GM18502 (cell line): ENCODE measurements around the gene DUSP22.
A peak's percentile ranks its signal among the peaks of the same experiment; 100 is the strongest.

Experiments
- ATAC-seq: cut with Tn5 transposase; IDR thresholded peaks from one replicate; pipeline ENCODE4 v1.9.1; 2021; ENCODE audit warnings: mild to moderate bottlenecking; ENCODE audit not compliant: unreplicated experiment, poor library complexity

Gene DUSP22

DNA sequence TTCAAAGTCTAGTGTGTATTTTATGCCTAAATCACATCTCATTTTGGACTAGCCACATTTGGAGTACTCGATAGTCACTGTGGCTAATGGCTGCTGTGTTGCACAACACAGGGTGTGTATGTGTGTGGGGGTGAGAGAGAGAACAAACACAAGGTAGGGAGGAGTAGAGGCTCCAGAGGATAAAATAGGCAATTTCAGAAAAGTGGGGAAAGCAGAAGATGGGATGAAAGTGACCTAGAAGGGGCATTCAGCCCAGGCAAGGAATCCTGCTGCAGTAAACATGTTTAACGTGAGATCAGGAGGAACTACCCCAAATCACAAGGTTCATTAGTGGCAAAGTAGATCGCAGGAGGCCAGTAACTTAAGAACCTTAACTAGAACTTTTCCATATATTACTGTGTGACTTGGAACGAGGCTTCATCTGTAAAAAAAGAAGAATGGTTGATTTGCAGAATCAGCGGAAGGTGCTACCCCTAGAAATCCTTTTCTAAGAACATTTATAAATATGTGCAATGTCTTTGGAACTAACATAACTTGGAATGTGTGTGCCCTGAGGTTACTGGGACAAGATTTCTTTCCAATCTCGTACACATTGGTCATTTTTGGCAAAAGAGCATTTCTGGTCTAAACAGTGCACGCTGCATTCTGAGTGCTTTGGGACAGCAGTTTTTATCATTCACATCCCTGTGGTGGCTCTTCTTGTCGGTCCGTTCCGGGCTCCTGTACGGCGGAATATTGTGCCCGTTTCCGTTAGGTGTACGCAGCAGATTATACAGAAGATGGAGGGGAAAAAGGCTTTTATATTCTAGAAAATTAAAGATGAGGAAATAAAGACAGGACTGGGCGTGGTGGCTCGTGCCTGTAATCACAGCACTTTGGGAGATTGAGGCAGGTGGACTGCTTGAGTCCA is 2.6 kb downstream of the DUSP22 start:
- ATAC-seq = no peak

DNA sequence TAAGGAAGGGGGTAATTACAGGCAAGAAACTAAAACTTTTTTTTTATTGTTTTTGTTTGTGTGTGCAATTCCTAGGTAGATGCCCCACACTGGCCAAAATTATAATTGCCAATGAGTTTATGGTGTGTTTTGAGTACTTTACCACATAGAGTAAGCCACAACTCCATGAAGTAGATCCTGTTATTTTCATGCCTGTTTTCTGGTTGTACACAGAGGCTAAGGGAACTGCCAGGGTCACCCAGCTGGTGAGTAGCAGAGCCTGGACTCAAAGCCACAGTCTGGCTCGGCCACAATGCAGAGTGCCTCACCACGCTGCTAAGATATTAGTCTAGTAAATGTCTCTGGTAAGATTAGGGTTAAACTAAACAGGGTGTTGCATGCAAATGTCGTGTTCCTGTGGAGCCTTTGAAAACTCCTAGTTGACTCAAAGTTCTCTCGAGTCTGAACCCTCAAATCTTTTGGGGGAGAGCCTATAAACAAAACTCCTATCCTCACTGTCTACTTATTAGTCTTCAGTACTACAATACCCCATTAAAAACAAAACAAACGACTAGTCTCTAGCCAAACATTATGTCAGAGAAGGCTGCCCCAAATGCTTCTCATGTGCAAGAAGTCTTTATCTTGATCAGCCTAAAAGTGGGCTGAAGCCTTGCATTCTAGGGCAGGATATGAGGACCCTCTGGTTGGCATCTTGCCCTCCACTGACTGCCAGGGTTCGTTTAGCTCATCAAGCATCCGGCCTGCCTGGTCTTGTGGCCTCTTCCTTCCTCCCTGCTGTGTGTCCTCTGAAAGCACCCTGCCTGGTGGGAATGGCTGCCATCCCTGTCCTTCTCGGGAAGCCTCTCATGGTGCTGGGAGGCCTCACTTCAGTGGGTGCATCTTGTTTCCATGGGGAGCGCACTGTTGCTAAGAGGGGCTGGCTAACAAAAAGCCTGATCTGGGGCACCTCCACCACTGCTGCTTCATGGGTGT is 4.2 kb downstream of the DUSP22 start:
- ATAC-seq = peak; percentile 30

DNA sequence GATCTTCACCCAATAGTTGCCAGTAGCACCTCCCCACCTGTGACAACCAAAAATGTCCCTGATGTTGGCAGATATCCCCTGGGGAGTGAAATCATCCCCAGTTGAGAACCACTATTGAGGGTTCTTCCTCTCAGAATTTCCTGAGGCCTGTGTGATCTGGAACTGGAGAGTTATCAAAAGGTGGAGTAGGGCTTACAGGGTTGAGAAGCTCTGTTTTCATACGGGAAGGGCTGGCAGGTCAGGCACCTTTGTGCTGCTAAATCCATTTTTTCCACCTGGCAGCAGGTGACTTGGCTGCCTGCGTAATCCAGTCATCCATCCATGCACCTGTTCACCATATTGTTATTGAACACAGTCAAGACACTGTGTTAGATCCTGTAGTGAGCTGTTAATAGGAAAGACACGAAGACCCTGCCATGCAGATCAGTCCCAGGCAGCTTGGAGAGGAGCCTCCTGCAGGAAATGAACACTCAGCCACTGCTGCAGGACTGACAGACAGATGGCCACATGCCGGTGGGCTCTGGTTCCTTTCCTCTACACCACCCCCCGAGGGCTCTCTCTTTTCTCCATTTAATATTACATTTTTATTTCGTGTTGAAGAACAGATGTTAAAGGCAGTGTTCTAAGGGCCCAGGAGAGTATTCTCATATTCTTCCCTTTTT is 5.4 kb downstream of the DUSP22 start:
- no peak for ATAC-seq

DNA sequence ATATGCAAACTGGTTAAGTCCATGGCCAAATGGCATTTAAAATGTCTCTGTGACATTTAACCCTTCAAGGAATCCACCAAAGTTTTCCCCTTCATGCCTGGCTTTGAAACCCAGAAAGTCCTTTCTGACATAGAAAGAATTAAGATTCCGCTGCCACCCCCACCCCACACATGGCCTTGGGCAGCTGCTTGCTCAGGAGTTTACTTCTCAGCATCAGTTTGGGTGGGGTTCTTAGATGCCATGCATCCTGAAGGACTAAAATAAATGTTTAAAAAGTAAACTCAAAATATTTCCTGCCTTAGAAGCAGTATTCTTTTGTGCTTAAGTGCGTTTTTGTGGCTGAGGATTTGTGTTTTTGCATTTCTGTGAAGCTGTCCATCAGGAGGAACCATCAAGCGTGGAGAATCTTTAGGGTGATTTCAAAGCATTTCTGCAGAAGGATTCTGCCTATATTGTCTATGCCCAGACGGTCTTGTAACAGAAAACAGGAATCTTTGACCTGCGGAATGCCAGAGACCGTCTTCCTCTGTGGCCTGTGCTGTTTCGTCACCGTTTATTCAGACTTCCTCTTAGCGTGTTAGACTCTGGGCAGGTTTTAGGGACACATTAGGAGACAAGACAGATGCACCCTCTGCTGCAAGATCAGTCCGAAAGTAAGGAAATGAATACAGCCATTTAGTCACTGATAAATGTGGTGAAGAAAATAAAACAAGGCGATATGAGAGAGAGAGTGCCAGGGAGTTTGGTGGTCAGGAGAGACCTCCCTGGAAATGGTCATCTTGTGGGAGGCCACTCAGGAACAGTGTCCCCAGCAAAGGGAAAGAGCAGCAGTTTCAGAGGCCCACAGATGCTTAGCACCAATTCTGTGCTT is 6.2 kb downstream of the DUSP22 start:
- peak; percentile 26 for ATAC-seq

DNA sequence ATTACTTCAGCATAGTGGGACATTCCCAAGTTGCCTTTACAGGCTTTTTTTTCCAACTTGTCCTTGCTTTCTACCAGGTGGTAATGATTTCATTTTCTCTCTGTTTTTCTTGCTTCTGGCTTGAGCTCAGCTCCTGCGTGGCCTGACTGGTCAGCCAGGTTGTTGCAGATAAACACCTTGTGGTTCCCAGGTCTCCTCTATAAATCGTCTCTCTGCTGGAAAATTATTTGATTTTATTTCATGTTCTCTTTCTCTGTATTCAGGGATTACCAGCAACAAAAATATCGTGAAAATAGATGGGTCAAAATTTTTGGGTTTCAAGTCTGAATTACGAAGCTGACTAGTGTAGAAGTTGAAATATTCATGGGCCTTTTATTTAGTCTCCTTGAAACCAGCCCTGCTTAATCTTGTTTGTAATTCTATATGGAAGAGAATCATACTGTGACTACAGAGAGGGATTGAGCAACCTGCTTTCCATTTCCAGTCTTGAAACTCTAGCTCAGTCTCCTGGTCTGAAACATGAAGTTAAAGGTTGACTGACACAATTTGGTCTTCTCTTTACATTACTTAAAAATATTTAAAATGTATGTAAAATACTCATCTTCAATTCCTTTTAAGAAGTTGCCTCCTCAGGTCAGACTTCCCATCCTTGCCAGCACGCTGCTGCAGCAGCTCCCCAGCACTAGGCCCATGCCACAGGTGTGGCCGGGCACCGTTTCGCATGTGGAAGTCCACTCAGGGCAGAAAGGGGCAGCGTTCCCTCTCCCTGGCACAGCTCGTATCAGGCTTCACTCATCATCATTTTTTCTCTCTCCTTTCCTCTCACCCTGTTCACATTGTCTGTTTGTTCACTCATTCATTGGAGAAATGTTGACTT is 7.1 kb downstream of the DUSP22 start:
- no peak for ATAC-seq

DNA sequence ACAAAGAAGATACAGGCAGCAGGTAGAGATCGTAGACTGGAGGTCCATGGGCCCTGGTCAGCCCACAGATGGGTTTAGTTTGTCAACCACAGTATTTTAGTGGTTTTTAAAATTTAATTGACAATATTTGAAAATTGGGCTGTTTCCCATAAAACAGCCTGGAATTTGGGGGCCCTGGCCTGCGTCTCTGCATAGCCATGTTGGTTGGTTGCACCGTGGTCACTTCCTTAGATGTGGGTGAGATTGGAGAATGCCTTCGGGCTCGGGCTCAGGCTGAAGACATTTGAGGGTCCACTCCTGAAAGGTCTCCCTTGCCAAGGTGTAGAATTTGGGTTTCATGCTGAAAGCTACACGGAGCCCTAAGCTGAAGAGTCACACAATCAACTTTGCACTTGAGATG is 7.7 kb downstream of the DUSP22 start:
- no peak for ATAC-seq

DNA sequence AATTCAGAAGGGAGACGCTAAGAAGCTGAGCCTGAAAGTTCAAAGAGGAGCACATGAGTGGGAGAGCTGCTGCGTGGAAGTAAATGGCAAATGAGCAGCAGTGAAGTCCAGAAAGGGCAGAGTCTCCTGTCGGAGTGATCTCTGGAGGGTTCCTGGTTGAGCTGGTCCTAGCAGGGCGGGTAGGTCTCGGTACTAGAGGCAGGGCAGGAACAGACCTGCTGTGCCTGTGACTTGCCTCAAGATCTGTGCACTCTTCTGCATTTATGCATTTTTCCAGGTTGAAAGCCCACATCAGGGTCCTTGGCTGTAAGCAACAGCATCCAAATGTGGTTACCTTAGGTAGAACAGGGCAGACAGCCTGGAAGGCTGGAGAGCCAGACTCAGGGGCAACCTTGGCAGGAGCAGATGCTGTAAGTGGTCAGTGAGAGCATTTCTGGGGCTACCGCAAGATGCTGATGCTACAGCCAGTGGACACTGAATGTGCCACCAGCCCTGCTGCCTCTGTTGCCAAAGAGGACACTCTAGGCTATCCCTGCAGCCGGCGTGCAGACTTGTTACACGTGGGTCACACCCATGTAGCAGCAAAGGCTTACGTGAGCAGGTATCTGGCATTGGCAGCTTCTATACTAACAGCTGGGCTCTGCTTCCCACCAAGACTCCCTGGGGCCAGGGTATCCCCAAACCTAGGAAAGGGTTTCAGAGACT is 8.4 kb downstream of the DUSP22 start:
- ATAC-seq = no peak

DNA sequence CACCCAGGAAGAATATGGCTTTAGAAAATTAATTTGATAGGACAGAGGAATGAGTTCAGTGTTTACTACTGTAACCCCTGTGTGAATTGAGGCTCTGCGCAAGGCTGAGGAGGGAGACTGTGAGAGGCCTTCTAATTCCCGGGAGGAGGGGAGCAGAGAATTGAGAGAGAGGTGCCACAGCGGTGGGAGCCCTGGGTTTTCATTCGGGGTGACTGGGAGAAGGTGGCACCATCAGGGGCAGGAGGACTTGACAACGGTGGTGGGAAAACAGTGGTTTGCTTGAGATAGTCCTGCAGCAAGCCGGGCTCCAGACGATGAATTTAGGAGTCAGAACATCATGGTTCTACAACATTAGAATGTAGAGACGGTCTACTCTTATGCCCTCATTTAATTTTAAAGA is 9.2 kb downstream of the DUSP22 start:
- no peak for ATAC-seq

DNA sequence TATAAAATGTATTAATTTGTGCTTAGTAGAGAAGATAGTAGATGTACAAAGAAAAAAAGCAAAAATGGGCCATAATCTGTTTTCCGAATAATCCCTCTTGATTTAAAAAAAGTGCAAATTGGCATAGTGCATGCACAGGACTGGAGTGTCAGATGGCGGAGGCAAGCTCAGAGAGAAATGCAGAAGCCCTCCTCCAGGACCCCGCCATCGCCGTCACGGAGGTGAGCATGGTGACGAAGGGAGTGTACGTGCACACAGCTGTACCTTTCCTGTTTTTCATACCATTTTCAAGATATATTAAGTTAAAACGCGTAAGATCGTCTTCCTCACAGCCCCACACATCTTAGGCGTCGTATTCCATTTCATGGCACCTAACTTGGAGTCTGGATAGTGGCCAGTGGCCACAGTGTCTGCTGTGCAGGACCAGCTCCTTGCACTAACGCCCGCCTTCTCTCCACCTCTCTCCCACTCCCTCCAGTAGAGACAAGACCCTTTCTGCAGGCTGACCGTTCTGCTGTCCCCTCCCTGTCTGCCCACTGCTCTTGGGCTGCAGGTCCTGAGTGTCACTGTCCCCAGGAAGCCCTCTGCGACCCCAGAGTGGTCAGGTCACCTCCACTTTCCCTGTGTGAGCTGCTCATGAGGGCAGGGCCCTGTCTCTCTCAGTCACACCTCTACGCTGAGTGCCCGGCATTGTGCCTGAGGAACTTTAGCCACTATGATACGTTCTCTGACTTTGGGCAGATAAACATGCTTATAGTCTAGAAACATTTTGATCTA is 9.8 kb downstream of the DUSP22 start:
- no peak for ATAC-seq

DNA sequence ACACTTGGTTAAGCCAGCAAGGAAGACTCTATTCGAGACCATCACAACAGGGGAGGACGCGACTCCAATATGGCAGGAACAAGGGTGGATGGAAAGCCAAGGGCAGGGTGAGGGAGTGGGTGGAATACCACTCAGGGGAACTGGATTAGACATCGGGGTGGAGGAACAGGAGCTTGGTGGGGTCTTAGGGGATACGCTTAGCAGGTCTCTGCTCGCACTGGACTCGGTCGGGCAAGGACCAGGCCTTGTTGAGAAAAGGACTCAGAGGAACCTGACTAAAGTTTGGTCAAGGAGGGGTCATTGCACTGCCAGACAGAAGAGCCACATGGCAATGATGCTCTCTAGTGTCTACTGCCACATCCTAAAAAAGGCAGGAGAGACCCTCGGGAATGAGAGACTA is 10.5 kb downstream of the DUSP22 start:
- ATAC-seq = no peak

DNA sequence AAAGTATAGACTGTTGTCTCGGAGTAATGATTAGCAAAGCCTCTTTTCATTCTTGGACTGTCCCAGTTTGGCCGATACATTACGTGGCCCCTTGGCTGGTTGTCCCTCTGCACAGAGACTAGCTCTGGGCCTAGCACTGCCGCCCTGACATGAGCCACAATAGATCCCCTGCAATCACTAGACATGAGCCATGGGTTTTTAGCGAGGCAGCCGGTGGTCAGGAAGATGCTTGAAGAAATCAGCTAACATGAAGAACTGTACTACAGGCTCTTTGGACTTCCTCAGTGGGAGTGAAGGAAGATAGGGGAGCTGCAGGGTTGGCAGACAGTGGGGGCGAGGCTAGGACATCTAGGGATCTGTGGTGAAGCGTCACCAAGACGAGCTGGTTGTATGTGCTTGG is 11.0 kb downstream of the DUSP22 start:
- ATAC-seq = no peak

DNA sequence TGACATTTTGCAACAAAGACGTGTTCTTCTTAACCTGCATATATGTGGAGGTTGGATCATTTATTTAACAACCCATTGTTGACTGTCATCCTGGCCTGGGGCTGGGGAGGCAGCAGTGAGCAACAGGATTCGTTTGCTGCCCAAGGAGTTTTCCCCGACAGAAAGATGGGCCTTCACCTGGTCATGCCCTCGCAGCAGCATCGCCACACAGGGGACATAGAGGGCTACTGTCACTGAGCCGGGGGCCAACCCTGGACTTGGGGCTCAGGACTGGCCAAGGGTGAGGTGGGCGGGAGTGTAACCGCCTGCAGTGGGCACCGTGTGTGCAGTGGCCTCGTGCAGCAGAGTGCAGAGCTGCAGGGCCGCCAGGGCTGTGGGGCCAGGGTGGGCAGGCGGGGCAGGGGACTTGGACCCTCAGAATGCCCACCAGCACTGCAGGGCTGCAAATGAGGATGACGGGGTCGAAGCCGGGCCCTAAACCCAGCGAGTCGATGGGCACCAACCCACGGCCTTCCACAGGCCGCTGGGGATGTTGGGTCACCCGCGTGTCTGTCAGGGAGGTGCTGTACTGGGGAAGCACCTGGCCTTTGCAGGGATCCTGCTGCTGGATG is 11.8 kb downstream of the DUSP22 start:
- ATAC-seq = no peak

DNA sequence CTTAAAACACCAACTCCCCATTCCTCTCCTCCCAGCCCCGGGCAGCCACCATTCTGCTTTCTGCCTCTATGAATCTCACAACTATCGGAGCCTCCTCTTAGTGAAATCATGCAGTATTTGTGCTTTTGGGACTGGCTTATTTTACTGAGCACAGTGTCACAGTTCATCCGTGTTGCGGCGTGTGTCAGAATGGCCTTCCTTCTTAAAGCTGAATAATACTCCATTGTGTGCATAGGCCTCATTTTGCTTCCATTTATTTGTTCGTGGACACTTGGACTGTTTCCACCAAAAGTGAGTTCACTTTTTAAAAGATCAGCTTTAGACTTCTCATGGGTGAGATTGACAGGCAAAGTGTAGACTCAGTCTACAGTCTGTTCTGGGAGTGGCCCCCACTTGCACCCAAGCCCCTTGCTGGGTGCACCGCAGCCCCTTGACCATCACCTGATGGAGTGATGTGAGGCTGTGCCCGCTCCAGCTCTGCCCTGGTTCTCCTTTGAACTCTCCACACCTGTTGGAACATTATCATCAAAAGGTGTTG is 12.6 kb downstream of the DUSP22 start:
- ATAC-seq = no peak

DNA sequence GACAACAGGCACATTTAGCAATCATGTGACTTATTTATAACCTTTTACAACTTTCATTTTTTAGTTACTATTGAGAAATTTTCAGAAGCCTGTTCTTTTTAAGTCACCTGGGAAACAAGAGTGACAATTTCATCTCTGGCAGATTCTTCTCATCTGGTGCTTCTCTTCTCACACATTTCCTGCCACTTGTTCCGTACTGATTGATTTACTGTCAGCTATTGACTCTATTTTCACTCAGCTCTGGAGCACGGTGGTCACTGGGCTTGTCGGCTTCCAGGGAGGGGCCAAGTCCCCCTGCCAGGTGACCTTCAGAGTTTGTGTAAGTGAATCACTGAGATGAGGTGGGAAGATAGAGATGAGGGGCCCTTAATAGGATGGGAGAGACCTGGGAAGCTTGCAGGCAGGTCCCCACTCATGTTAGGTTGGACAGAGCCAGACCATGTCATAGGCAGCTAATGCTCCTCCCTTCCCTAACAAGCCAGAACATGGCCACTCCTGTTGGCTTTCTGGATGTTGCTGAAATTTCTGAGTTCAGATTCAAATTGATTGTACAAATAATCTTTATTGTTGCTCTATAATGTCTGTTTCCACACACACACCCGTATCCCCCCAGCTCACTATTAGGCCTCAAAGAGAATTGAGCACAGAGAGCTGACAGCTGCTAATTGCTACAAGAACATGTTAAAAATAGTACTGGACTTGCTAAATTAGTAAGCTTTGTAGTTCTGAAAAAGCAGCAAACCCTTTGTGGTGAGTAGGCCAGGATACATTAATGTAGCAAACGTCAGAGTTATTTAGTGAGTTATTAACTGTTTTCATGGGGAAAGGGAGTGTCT is 13.3 kb downstream of the DUSP22 start:
- ATAC-seq = peak; percentile 85

DNA sequence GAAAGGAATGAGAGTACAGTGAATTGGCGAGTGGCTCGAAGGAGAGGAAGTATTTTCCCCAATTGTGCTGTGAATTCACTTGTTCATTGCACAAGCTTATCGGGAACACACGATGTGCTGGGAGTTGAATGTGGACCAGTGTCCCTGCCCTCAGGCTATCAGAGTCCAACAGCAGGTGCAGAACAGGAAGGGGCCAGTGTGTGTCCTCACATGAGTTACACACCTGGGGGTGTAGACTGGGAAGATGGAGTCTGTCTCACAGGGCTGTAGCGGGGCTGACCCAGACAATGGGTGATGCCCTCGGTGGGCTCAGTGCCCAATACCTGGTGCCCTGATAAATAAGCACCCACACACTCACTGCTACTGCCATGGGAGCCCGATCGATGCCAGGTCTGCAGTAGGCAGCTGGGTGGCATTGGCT is 14.4 kb downstream of the DUSP22 start:
- no peak for ATAC-seq
